Activated CD8-positive, alpha-beta T cell treated with anti-CD3 and anti-CD28 coated beads for 36 hours (primary cell): Measurements from ENCODE around the gene ARHGEF28. TPM values are rescaled to one million over a fixed set of nuclear protein-coding genes. Genes with fewer than 3 reads are reported as not detected.

Source experiments
- ATAC-seq: fragments of 200-7000 bp; cut with Tn5 transposase; one replicate; pipeline ENCODE4 v1.10.0; 2021; ENCODE audit warnings: mild to moderate bottlenecking, moderate library complexity
- CTCF ChIA-PET: fragments of 350-600 bp; sonication (Branson Sonifier 250); formaldehyde crosslinking; loops from one replicate; lab custom pipeline; 2021; ENCODE audit warnings: antibody characterized with exemption; lab: Charles Lee
- POLR2A ChIA-PET: fragments of 350-600 bp; sonication (Branson Sonifier 250); formaldehyde crosslinking; loops from one replicate; lab custom pipeline; 2021; ENCODE audit warnings: antibody characterized with exemption; lab: Charles Lee
- DNase-seq: peaks from one replicate; pipeline ENCODE4 v3.0.0-alpha.2; 2020
- H3K27ac Mint-ChIP-seq: one replicate; pipeline ENCODE4 v1.8.0; 2021; ENCODE audit warnings: mild to moderate bottlenecking, mixed read lengths
- H3K27me3 Mint-ChIP-seq: one replicate; pipeline ENCODE4 v1.8.0; 2021; ENCODE audit warnings: mixed read lengths
- H3K36me3 Mint-ChIP-seq: one replicate; pipeline ENCODE4 v1.8.0; 2021; ENCODE audit warnings: low read depth, mixed read lengths
- H3K4me1 Mint-ChIP-seq: one replicate; pipeline ENCODE4 v1.8.0; 2021; ENCODE audit warnings: low read depth, mixed read lengths
- H3K4me3 Mint-ChIP-seq: one replicate; pipeline ENCODE4 v1.8.0; 2021; ENCODE audit warnings: mild to moderate bottlenecking, moderate library complexity, mixed read lengths
- H3K9me3 Mint-ChIP-seq: one replicate; pipeline ENCODE4 v1.8.0; 2021; ENCODE audit warnings: mixed read lengths
- intact Hi-C: fragments of 100-400 bp; cut with micrococcal nuclease; formaldehyde crosslinking; loops from one replicate; pipeline ENCODE4 v1.10.0; 2022
- total RNA-seq, 2 experiments: library from RNA; stranded (reverse); gene quantifications; one replicate each; pipeline ENCODE4 v1.2.3, GENCODE V29; 2021
- TF ChIP-seq, protein P1 (sequence below): fragments of 200-600 bp; IDR thresholded peaks from one replicate; pipeline ENCODE4 v1.8.0; 2022; ENCODE audit warnings: antibody characterized with exemption, mild to moderate bottlenecking

Gene ARHGEF28
- total RNA-seq, 2 experiments from 2014 or later = 0.05 TPM; not detected in 1

DNA sequence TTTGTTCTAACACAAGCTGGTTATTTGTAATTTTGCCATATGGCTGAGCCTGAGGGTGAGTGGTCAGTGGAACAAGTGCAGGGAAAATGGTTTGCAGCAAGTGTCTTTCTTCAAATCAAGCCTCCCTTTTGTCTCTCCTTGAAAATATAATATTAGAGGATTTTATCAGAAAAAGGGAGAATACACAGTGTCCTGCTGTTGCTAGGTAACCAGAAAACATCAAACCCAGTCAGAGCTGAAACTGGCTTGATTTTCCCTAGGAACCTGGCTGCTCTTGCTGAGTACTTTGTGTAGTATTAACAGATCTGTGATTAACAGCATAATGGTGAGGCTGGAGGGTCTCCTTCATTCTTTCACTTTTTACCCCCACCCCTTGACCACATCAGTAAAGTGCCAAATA lies 314.0 kb downstream of the ARHGEF28 start:
- no peak overlapping the region for H3K27ac Mint-ChIP-seq
- intact Hi-C loops = no loop called here
- TF ChIP-seq, protein P1, sequence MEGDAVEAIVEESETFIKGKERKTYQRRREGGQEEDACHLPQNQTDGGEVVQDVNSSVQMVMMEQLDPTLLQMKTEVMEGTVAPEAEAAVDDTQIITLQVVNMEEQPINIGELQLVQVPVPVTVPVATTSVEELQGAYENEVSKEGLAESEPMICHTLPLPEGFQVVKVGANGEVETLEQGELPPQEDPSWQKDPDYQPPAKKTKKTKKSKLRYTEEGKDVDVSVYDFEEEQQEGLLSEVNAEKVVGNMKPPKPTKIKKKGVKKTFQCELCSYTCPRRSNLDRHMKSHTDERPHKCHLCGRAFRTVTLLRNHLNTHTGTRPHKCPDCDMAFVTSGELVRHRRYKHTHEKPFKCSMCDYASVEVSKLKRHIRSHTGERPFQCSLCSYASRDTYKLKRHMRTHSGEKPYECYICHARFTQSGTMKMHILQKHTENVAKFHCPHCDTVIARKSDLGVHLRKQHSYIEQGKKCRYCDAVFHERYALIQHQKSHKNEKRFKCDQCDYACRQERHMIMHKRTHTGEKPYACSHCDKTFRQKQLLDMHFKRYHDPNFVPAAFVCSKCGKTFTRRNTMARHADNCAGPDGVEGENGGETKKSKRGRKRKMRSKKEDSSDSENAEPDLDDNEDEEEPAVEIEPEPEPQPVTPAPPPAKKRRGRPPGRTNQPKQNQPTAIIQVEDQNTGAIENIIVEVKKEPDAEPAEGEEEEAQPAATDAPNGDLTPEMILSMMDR = no peak
- H3K36me3 Mint-ChIP-seq = no peaks in the 10 kb centered on the region
- DNase-seq (no peak), ATAC-seq (no peak)
- H3K4me1 Mint-ChIP-seq = no peaks in the 10 kb centered on the region
- H3K9me3 Mint-ChIP-seq = peaks cover 4% of the 10 kb centered on the region
- POLR2A ChIA-PET = no interaction called here
- H3K4me3 Mint-ChIP-seq = no peak overlapping the region
- CTCF ChIA-PET = no interaction called here
- H3K27me3 Mint-ChIP-seq = peaks cover 10% of the 10 kb centered on the region

DNA sequence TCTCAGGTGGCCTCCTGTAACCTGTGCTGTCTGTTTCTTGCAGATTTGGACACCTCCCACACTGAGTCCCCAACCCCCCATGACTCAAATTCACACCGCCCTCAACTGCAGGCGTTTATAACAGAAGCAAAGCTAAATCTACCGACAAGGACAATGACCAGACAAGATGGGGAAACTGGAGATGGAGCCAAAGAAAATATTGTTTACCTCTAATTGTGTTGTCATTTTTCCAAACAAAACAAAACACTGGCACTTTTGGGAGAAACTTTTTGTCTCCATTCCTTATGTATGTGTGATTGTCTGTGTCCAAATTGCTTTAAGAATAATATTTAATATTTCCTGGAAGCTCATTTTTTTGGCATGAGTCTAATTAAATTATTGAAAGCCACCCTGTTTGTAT lies 314.8 kb downstream of the ARHGEF28 start:
- CTCF ChIA-PET = no interaction called here
- POLR2A ChIA-PET = no interaction called here
- intact Hi-C loops = no loop called here
- ATAC-seq (no peak), DNase-seq (no peak)
- H3K4me1 Mint-ChIP-seq = no peaks in the 10 kb centered on the region
- H3K36me3 Mint-ChIP-seq = no peaks in the 10 kb centered on the region
- peaks cover 9% of the 10 kb centered on the region for H3K27me3 Mint-ChIP-seq
- H3K4me3 Mint-ChIP-seq = no peak overlapping the region
- H3K27ac Mint-ChIP-seq = no peak overlapping the region
- peaks cover 4% of the 10 kb centered on the region for H3K9me3 Mint-ChIP-seq
- TF ChIP-seq, protein P1 = no peak

DNA sequence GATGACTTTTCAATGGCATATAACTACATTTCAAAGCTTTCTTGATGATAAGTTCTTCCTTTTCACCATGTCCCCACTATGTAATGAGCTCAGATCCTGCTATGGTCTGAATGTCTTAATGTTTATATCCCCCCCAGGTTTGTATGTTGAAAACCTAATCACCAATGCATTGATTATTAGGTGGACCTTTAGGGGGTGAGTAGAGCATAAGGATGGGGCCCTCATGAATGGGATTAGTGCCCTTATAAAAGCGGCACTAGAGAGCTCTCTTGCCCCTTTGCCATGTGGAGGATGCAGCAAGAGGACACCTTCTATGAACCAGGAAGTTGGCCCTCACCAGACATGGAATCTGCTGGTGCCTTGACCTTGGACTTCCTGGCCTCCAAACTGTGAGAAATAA lies 316.8 kb downstream of the ARHGEF28 start:
- Mint-ChIP-seq H3K27me3 (peaks cover 5% of the 10 kb centered on the region), H3K4me1 (no peaks in the 10 kb centered on the region), H3K9me3 (peaks cover 4% of the 10 kb centered on the region), H3K27ac (no peak overlapping the region), H3K4me3 (no peak overlapping the region), H3K36me3 (no peaks in the 10 kb centered on the region)
- POLR2A ChIA-PET = no interaction called here
- TF ChIP-seq, protein P1 = no peak
- ATAC-seq (no peak), DNase-seq (no peak)
- intact Hi-C loops = no loop called here
- CTCF ChIA-PET = interaction anchor here (1.4 kb wide), 1 partner anchor 698 kb away, joined by 4 read pairs; the partner anchor contains the start of gene ENC1

DNA sequence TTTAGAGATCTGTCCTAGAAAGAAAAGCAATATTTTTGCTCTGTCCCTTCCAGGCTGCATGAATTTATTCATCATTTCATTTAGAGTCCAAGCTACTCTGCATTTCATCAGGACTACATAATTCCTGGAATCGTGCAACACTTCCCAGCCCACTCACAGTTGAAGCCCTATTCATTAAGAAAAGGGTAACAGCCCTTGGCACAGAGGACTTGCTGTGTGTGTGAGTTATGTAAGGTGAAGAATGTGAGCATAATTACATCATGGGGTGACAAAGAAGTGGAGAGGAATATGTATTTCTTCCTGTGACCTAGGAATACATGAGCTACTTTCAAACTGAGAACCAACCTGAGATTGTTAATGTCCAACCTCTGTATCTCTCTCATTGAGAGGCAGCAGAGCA lies 317.4 kb downstream of the ARHGEF28 start:
- CTCF ChIA-PET = no interaction called here
- Mint-ChIP-seq H3K4me1 (no peaks in the 10 kb centered on the region), H3K27me3 (peaks cover 5% of the 10 kb centered on the region), H3K9me3 (peaks cover 4% of the 10 kb centered on the region), H3K36me3 (no peaks in the 10 kb centered on the region), H3K4me3 (no peak overlapping the region), H3K27ac (no peak overlapping the region)
- POLR2A ChIA-PET = interaction anchor here (0.6 kb wide), 1 partner anchor 21 kb away, joined by 3 read pairs; no protein-coding TSS in a partner anchor
- DNase-seq (no peak), ATAC-seq (no peak)
- intact Hi-C loops = no loop called here
- TF ChIP-seq, protein P1 = no peak

DNA sequence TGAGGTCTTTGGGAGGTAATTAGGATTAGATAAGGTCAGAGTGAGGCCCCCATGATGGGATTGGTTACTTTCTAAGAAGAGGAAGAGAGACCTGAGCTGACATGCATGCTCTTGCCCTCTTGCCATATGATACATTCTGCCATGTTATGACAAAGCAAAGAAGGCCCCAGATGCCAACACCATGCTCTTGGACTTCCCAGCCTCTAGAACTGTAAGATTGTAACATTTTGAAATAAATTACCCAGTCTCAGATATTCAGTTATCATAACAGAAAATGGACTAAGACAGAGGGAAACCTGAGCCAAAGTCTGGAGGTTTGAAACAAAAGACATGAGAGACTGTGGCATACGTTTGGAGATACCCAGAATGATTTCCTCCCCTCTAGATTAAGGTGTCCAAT lies 318.6 kb downstream of the ARHGEF28 start:
- Mint-ChIP-seq H3K4me3 (no peak overlapping the region), H3K27me3 (peaks cover 3% of the 10 kb centered on the region), H3K36me3 (no peaks in the 10 kb centered on the region), H3K4me1 (no peaks in the 10 kb centered on the region), H3K9me3 (peaks cover 4% of the 10 kb centered on the region), H3K27ac (no peak overlapping the region)
- TF ChIP-seq, protein P1 = no peak
- CTCF ChIA-PET = no interaction called here
- DNase-seq (no peak), ATAC-seq (no peak)
- POLR2A ChIA-PET = no interaction called here
- intact Hi-C loops = no loop called here
